NCI-H2029 (cell line): ENCODE measurements around the gene CENPU.

Experiments
- DNase-seq: peaks from one replicate; lab custom pipeline; 2025; lab: John Stamatoyannopoulos, UW

CENPU gene

DNA sequence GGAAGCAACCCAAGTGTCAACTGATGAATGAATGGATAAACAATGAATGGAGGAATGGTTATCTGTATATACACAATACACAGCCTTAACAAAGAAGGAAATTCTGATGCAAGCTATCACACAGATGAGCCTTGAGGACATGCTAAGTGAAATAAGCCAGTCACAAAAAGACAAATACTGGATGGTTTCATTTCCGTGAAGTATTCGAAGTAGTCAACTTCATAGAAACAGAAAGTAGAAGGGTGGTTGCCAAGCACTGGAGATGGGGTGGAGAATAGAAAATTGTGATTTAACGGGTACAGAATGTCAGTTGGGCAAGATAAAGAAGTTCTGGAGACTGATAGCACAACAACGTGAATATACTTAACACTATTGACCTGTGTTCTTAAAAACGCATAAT, 28.2 kb downstream of the CENPU start:
- DNase-seq: no peak

DNA sequence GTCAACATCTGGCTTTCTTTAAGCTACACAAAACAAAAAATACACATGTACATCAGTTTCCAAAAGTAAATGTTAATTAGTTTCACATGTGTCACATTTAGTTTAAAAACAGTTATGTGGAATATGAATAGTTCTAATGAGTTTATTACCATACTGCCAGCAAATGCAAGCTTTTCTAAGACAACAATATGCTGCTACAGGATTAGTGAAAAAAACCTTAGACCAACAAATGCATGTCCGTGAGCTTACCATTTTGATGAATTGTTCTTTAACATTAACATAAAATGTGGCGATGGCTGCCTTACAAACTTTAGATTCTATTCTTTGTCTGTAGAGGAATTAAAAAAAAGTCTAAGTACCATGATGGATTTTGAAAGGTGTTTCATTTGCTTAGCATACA, 31.8 kb downstream of the CENPU start:
- no peak for DNase-seq

DNA sequence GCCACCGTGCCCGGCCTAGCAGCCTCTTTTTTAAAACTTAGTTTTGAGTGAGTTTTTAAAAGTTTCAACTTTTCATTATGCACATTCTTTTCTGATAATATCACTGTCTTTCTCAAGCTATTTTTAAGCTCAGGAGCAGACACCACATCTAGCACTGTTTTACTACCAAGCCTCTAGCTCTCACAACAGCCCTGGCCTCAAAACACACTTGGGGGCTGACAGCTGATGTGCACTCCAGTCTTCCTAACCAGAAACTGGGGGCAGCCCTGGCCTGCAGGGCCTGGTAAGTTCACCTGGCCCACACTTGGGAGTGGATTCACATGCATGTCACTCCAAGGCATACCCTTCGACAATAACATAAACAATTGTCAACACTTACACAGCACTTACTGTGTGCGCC, 34.0 kb downstream of the CENPU start:
- no peak for DNase-seq

DNA sequence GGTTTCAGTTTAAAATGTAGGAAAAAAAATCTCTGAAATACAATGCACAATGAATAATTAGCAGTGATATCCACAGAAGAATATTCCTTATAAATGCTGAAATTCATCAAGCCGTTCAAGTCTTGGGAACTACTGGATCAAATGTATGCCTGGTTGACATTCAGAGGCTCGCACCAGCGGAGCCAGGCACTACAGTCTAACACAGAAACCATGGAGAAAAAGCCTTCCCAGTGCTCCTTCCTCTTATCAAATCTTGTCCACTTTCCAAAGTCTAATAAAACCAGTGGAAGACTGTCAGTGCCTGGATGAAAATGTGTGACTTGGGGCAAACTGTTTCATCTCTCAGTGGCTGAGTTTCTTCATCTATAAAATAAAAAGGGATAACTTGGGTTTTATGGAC, 35.9 kb downstream of the CENPU start:
- no peak for DNase-seq

GRCh38 chr4:184695178-184695896, 38.6 kb downstream of the CENPU start:
- no peak for DNase-seq

DNA sequence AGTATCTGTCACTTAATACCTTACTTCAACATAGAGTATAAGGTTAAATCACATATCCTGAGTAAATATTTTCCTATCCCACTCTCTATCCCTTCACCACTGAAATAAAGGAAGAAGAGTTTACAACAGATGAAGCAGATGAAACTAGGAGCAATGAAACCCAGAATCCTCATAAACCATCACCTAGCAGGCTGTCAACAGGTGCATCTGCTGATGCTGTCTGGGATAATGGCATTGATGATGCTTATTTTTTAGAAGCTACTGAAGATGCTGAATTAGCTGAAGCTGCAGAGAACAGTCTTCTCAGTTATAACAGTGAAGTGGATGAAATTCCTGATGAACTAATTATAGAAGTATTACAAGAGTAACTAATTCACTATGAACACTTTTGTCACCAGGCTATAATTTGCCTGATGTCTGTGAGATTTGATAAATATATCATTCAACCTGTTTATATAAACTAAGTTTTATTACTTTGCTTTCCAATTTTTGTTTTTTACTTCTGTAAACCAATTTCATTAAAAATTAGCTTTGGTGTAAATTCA, 39.4 kb downstream of the CENPU start:
- no peak for DNase-seq

GRCh38 chr4:184693056-184693455, 40.8 kb downstream of the CENPU start:
- no peak for DNase-seq

DNA sequence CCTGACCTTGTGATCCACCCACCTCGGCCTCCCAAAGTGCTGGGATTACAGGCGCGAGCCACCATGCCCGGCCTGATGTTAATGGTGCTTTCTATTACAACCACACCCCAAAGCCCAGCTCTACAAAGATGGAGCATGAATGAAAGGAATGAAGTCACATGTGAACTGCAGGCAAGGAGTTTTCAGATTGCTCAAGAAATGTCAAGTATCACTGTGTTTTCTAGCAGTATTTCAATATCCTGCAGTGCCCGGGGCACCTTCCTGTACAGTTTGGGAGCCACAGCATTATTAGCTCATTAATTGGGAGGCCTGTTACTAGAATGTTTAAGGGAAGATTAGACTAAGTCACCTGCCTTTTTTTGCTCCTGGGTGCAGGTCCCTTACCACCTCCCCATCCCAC, 44.2 kb downstream of the CENPU start:
- no peak for DNase-seq

- no peak for DNase-seq
Measured at GRCh38 chr4:184688447-184688846, 45.4 kb downstream of the CENPU start.

DNA sequence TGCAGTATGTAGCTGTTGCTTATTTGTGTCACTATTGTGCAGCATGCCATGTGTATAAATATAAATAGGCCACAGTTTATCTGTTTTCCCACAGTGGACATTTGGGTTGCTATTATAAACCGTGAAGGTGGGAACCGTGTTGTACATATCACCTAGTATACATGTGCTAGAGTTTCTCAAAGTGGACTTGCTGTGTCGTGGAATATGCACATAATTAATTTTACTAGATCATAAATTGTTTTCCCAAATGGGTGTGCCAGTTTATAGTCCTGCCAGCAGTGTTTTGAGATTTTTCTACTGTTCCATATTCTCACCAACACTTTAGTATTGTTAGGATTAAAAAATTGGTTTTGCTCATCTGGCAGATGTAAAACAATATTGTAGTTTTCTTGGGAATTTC, 45.9 kb downstream of the CENPU start:
- DNase-seq: no peak

- no peak for DNase-seq
Measured at GRCh38 chr4:184684491-184685189, 49.3 kb downstream of the CENPU start.

DNA sequence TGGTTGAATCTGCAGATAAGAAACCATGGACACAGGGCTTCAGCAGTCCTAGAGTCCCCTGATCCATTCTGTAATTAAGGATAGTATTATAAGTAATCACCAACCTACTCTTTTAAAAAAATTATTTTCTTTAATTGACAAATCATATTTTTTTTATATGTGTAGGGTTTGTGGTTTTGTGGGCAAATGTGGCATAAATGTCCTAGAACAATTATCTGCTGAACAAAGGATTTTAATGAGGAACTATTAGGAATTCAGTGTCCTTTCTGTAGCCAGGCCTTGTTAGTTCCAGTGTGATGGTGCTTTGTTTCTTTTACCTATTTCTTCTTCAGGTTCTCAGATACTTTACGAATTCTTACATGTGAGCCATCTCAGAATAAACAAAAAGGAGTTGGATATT, 52.0 kb downstream of the CENPU start:
- DNase-seq: no peak

- no peak for DNase-seq
Measured at GRCh38 chr4:184680698-184681097, 53.2 kb downstream of the CENPU start.

- DNase-seq: no peak
Measured at GRCh38 chr4:184675821-184676492, 57.9 kb downstream of the CENPU start.

- no peak for DNase-seq
Measured at GRCh38 chr4:184675018-184675417, 58.9 kb downstream of the CENPU start.

- no peak for DNase-seq
Measured at GRCh38 chr4:184674011-184674410, 59.9 kb downstream of the CENPU start.

GRCh38 chr4:184672741-184673140, 61.2 kb downstream of the CENPU start:
- DNase-seq: no peak

DNA sequence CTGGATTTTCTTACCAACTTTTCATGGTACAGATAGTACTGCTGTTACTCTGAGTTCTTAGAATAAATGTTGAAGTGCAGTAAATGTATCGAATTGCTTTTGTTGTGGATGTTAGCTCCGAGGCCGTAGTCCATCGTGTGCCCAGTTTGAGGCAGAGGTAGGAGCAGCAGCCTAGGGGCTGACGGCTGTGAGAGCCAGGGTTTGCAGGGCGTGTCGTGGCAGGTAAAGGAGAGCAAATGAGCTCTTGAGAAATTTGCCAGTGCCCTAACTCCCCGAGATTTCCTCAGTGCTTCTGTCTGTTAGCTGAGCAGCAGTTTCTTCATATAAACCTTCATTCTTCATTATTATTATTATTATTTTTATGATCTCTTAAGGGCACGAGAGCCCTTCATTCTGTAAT, 62.8 kb downstream of the CENPU start:
- DNase-seq: no peak

GRCh38 chr4:184669251-184669650, 64.6 kb downstream of the CENPU start:
- DNase-seq: no peak

DNA sequence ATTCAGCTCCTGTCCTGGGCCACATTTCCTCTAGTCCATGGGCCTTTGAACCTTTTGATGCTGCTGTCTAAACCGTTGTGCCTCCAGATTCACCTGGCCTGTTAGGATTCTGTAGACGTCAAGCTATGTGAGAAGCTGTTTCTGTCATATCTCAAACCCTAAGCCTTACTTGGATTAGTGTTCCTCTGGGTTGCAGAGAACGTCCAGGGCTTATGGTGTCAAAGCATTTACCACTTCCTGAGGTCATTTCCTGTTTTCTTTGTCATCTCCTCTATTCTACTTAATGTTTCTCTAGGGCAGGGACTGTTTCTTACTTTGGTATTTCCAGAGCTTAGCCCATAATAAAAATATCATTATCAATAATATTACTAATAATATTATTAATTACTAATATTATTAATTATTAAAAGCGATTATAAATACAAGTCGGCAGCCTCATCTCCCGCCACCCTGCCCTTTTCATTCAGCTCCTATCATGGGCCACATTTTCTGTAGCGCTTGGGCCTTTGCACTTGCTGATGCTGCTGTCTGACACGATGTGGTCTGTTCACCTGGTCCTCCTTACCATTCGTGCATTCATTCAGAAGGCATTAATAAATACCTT, 65.3 kb downstream of the CENPU start:
- no peak for DNase-seq

GRCh38 chr4:184668096-184668495, 65.8 kb downstream of the CENPU start:
- no peak for DNase-seq

GRCh38 chr4:184666670-184667069, 67.2 kb downstream of the CENPU start:
- no peak for DNase-seq
